HG03342 (cell line): ENCODE results near the gene HTATSF1.

Experiments
- ATAC-seq: cut with Tn5 transposase; IDR thresholded peaks from one replicate; pipeline ENCODE4 v1.9.1; 2021; ENCODE audit warnings: mild to moderate bottlenecking, moderate library complexity; ENCODE audit not compliant: unreplicated experiment

HTATSF1 gene

GRCh38 chrX:136496186-136496763 is 1.1 kb upstream of the HTATSF1 start:
- peak; percentile 1 for ATAC-seq

GRCh38 chrX:136496764-136497555 is 432 bp upstream of the HTATSF1 start:
- ATAC-seq: peak; percentile 74

GRCh38 chrX:136519069-136519468 is 21.7 kb downstream of the HTATSF1 start:
- no peak for ATAC-seq

- ATAC-seq: no peak
Measured at GRCh38 chrX:136523770-136524169, 26.4 kb downstream of the HTATSF1 start.

GRCh38 chrX:136525738-136526606 is 28.6 kb downstream of the HTATSF1 start:
- ATAC-seq: no peak

- no peak for ATAC-seq
Measured at GRCh38 chrX:136528645-136529315, 31.4 kb downstream of the HTATSF1 start.

GRCh38 chrX:136529795-136530194 is 32.4 kb downstream of the HTATSF1 start:
- no peak for ATAC-seq

GRCh38 chrX:136531951-136532350 is 34.6 kb downstream of the HTATSF1 start, which contains the start of gene VGLL1:
TSS of gene VGLL1 (plus strand) at chrX:136532215. CDS start at chrX:136536021, 3,806 bp downstream.
- ATAC-seq: no peak

GRCh38 chrX:136534131-136534530 is 36.7 kb downstream of the HTATSF1 start:
- ATAC-seq: no peak

GRCh38 chrX:136538811-136539210 is 41.4 kb downstream of the HTATSF1 start:
- no peak for ATAC-seq

- no peak for ATAC-seq
Measured at GRCh38 chrX:136540226-136540625, 42.8 kb downstream of the HTATSF1 start.

GRCh38 chrX:136541294-136541693 is 43.9 kb downstream of the HTATSF1 start:
- ATAC-seq: no peak

- ATAC-seq: no peak
Measured at GRCh38 chrX:136542281-136542680, 44.9 kb downstream of the HTATSF1 start.

GRCh38 chrX:136546371-136546781 is 49.0 kb downstream of the HTATSF1 start:
- ATAC-seq: no peak

- ATAC-seq: no peak
Measured at GRCh38 chrX:136549226-136549625, 51.8 kb downstream of the HTATSF1 start.

GRCh38 chrX:136551410-136551809 is 54.0 kb downstream of the HTATSF1 start:
- no peak for ATAC-seq

- no peak for ATAC-seq
Measured at GRCh38 chrX:136555694-136556093, 58.3 kb downstream of the HTATSF1 start.
